GM18907 (cell line): Measurements from ENCODE around the gene ACAD8.

Experiments
- ATAC-seq: cut with Tn5 transposase; IDR thresholded peaks from one replicate; pipeline ENCODE4 v1.9.1; 2021; ENCODE audit warnings: mild to moderate bottlenecking, moderate library complexity; ENCODE audit not compliant: unreplicated experiment

Gene ACAD8

GRCh38 chr11:134253188-134253993 is at the start of gene ACAD8, which contains the start of gene THYN1:
TSS of gene ACAD8 (plus strand) at chr11:134253568. CDS start at chr11:134253601, 33 bp downstream.
TSS of gene THYN1 (minus strand) at chr11:134253352. CDS start at chr11:134252882, 470 bp downstream.
- peak; percentile 99 for ATAC-seq

DNA sequence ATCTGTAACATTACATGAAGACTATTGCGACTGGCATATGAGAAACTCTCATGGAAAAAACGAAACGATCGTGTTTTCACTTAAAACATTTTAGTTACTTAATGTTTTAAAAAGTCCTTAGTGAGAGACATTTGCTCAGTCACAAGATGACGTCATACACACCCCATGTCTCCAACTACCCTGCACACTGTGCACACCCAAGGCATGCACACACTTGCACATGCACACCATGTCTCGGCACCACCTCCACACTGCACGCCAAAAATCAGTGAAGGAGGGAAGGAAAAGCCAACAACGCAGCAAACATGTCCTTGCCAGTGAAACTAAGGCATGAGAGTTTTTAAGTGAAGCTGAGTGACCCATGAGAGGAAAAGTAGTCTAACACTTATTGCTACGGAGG is 47.6 kb upstream of the ACAD8 start:
- no peak for ATAC-seq

DNA sequence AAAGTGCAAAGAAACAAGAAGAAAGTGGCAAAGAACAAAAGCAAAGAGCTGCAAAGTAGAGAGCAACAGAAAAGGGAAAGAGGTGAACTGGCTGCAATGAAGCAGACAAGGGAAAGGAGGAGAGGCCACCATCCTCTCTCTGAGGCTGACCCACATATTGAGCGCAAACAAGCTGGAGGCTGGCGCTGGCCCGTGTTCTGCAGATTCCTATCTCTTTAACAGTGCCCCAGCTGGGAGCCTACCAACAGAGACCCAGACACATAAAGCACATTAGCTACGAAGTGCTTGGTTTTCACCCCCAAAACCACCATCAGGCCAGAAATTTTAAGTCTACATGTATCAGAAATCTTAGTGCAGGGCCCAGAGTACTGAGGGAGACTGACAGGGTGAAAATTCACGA is 47.2 kb upstream of the ACAD8 start:
- ATAC-seq: no peak

DNA sequence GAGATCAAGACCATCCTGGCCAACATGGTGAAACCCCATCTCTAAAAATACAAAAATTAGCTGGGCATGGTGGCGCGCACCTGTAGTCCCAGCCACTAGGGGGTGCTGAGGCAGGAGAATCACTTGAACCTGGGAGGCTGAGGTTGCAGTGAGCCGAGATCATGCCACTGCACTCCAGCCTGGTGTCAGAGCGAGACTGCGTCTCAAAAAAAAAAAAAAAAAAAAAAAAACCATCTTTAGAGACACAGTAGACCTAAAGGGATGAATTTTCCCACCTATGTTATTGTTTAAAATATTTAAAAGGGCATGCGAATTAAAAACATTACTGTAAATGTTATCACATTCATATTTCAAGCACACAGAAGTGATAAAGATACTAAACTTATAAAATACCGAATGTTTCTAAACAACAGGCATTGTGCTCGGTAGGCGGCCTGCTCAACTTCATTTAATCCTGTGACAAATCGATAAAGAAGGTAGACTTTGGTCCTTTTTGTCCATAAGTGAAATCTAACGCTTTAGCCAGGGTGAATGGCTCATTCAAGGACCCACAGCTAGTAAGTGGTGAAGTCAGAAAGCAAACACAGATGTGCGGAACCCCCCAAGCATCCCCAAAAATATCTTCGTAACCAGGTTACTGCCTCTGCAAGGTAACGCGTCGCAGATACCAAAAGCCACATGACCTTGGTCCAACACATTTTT is 45.7 kb upstream of the ACAD8 start:
- ATAC-seq: no peak

DNA sequence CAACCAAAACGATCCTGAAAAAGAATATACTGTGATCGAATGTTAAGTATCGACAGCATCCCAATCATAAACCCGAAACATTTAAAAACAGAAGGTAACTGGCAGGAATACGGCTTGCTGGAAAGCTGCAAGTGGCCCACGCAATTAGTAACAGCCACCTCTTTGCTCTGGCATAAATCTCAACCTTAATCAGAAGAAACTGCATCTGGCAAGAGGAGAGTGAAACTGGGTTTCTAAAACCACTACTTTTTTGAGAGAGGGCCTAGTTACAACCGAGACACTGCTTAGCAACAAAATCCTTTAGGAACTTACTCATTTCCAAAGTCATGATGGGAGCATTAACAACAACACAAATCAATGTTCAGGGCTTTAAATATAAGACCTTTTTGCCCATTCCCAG is 37.5 kb upstream of the ACAD8 start:
- ATAC-seq: no peak

- no peak for ATAC-seq
Measured at GRCh38 chr11:134216816-134217215, 36.6 kb upstream of the ACAD8 start.

DNA sequence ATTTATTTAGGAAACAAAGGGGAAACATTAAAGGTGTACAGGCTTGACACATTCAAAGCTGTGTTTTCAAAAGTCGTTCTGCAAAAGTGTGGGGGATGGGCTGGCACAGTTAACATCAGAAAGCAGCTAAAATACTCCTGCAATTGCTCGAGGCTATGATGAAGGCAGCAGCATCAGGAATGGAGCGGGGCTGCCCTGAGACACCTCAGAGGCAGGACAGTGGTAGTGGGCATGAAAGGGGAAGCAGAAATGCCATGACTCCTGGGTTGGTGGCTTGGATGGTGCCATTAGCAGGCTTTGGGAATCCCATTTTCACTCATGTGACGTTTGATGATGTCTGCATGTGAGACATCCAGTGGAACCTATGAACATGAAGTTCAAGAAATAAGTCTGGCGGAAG is 30.2 kb upstream of the ACAD8 start:
- no peak for ATAC-seq

DNA sequence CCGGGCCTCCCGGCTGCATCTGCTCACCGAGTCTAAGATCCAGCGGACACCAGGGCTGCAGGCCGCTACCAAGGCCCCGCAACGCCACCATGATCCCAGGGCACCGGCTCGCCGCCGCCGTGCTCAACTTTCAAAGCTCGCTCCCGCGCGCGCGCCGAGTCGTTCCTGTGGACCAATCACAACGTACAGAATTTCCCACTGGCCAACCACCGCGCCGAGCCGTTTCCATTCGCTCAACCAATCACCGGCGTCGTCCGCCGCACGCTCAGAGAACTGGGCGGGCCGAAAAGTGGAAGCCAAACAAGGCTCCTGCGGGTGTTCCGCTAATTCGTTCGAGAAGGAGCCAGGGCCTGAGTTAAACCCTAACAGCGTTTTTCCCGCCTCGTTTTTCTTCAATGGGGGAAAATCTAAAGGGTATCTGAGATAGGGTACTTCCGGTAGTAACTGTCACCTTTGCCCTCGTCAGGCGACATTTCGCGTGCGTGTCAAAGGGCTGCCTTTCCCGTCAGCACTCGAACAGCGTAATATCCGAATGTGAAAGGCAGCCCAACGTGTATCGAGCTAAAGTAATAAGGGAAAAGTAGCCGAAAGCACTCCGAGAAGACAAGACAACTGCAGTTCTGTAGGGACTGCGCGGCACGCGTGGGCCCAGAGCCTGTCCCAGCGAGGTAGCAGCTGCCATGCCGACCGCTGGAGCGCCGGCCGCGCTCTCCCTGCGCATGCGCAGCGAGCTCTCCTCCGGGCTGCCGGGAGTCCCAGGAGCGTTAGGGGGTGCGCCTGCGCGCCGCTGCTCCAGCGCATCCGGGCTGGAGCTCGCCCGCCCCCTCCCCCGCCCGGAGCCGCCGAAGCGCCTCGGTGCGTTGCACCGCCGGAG is 29.3 kb upstream of the ACAD8 start, which contains the start of the genes NCAPD3 and VPS26B:
Gene NCAPD3 (minus strand): TSS at position 132 of the 874 bp plus-strand sequence. CDS start 41 bp downstream, at position 91.
Gene VPS26B (plus strand): TSS at position 836 of the 874 bp plus-strand sequence. CDS start 452 bp downstream, outside the sequence.
- peak; percentile 83 for ATAC-seq

GRCh38 chr11:134224710-134225664 is 28.4 kb upstream of the ACAD8 start:
- peak; percentile 19 for ATAC-seq

DNA sequence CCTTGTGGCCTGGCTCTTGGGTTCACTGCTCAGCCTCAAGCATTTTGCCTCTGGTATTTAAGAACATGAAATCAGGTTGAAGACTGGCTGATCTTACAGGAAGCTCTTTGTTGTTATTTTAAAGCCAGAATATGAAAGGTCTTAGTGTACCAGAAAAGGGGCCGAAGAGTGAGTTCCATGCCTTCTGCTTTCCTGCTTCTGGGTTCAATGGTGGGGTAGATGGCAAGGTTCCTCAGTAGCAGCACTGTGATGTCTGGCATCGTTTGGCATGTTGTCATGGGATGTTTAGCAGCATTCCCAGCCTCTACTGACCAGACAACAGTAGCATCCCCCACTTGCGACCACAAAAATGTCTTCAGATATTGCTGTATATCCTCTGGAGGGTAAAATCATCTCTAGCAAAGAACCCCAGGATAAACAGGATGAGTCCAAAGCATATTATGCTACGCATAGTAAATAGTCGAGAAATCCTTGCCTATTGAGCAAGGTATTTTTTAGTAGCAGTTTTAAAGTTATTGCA is 26.5 kb upstream of the ACAD8 start:
- ATAC-seq: no peak

DNA sequence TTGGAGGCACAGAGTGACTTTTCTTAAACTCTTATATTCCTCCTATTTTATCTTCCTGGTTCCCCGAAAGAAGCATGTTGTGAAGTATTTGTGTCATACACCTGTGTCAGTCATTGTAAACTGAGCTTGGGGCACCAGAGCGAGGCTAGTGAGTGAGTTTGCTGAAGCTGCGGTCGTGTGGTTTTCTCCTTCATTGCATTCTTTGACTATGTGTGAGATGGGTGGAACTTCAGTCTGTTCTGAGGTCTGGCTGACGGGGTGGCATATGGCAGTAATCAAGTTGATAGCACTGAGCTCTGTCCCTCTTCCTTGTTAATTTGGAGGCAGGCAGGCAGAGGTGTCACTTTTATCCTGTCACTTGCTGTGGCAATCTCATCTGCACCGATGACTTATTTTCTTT is 24.7 kb upstream of the ACAD8 start:
- peak; percentile 63 for ATAC-seq

GRCh38 chr11:134229126-134229790 is 24.1 kb upstream of the ACAD8 start:
- ATAC-seq: no peak

- ATAC-seq: no peak
Measured at GRCh38 chr11:134230339-134230738, 23.0 kb upstream of the ACAD8 start.

GRCh38 chr11:134231958-134232659 is 21.3 kb upstream of the ACAD8 start:
- ATAC-seq: no peak

DNA sequence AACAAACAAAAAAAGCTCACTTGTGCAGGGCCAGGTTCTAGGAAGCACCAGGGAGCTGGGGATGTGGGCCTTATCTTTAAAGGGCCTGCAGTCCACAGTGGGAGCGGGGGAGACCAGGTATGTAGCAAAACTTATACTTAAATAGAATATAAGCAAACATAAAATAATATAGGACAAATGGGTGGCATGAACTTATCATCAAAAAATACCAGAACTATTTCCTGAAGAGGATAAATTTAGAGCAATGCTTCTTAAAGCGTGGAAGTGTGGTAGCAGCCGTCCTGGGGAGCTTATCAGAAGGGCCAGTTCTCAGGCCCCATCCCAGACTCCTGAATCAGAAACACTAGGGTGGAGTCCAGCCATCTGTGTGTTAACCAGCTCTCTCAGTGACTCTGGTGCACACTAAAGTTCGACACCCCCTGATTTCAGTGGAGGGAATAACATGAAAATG is 19.6 kb upstream of the ACAD8 start:
- no peak for ATAC-seq

GRCh38 chr11:134235399-134235798 is 18.0 kb upstream of the ACAD8 start:
- no peak for ATAC-seq

- ATAC-seq: no peak
Measured at GRCh38 chr11:134236834-134237556, 16.4 kb upstream of the ACAD8 start.

- ATAC-seq: no peak
Measured at GRCh38 chr11:134237557-134237922, 15.8 kb upstream of the ACAD8 start.
